GM19328 (cell line): Measurements from ENCODE around the gene POU3F2.

Source experiments
- ATAC-seq: cut with Tn5 transposase; IDR thresholded peaks from one replicate; pipeline ENCODE4 v1.9.1; 2021; ENCODE audit warnings: mild to moderate bottlenecking, moderate library complexity; ENCODE audit not compliant: unreplicated experiment

POU3F2 gene

DNA sequence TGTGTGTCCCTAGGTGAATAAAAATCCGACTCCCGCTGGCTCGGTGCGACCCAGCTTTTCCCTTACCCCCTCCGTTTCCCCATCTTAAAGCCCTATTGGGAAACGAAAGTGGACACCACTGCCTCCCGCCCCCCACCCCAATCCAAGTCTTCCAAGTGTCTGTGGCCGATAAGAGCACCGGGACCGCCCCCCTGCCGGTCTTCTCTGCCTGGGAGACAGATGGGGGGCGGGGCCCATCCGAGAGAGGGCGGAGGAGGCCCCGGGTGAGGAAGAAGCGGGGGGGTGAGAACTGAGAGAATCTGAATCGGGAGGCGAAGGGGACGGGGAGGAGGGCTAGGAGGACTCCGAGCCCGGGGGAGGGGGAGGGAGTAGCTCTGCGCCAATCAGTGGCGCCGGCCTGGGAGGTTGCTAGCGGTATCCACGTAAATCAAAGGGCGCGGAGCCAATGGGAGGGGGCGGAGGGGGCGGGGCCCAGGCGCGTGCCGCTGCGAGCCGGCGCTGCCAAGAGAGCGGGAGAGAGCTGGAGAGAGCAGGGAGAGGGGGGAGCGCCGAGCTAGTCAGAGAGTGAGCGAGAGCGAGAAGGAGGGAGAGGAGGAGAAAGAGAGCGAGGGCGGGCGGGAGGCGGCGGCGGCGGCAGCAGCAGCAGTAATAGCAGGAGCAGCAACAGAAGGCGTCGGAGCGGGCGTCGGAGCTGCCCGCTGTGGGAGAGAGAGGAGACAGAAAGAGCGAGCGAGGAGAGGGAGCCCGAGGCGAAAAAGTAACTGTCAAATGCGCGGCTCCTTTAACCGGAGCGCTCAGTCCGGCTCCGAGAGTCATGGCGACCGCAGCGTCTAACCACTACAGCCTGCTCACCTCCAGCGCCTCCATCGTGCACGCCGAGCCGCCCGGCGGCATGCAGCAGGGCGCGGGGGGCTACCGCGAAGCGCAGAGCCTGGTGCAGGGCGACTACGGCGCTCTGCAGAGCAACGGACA is at the start of gene POU3F2:
POU3F2 (plus strand) TSS at position 515 of the 972 bp plus-strand sequence; CDS start at position 815, 300 bp downstream.
- peak; percentile 63 for ATAC-seq

DNA sequence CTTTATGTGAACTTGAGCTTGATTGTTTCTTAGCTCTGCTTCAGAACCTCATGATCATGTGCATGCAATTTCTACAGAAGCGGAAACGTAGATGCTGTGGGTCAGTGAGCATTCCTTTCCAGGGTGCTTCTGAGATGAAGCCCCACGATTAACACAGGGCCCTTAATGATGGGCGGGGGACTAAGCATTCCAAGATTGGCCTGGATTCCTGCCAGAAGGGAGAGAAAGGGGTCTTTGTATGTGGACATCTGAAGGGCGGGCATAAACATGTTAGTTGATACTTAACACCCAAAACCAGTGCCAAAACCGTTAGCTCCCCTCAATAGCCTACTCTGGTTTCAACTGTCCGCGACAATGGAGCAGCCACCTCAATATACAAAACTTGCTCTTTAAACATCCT is 46.9 kb upstream of the POU3F2 start:
- no peak for ATAC-seq

- no peak for ATAC-seq
Observed at GRCh38 chr6:98787961-98788360, 46.4 kb upstream of the POU3F2 start.

- ATAC-seq, result no peak
Observed at GRCh38 chr6:98794307-98794842, 40.0 kb upstream of the POU3F2 start.

DNA sequence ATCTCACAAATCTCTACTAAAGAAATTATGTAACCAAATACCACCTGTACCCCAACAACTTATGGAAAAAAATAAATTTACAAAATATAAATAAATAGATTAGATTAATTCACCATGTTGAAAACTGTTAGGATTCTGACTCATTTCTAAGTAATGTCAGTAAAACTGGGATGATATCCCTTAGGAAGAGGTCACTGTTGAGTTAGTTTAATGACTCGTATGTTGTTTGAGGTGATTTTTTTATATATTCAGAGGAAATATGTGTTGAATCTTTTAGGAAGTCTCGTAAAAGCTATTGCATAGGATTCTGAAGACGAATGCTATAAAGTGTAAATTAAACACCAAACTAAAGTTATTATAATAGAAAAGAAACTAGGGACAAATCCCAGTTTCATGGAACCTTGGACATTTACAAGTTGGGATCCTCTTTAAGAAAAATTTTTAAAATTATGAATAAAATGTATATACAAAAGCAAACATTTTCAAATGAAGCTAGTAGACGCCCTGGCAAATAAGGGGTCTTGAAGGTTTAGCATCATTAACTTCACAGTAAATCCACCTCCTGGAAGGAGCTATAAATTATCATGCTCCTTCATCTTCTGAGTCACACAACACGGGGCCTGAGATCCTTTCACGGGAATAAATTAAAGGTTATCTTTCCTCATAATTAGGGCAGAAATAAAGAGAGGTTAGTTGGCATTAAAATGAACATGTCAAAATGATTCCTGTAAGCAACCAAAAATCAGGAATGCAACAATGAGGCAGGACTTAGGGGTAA is 37.0 kb upstream of the POU3F2 start:
- no peak for ATAC-seq

GRCh38 chr6:98800866-98801265 is 33.5 kb upstream of the POU3F2 start:
- ATAC-seq, result no peak

GRCh38 chr6:98808541-98809210 is 25.7 kb upstream of the POU3F2 start:
- no peak for ATAC-seq

DNA sequence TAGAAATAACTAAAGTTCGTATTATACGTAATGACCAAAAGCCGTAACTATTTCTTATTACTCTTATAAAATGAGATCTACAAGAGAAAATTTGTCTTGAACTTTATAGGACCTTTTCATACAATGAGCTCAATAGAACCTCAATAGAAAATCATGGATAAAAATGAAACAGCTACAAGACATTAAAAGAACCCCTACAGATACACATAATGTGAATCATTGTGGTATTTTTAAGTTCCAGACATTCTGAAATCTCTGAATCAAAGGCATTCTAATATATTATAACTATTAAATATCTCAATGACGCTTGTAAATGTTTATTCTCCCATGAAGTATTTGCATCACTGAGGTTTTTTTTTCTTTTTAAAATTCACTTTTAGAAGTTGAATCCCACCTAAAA is 22.2 kb upstream of the POU3F2 start:
- ATAC-seq, result no peak

DNA sequence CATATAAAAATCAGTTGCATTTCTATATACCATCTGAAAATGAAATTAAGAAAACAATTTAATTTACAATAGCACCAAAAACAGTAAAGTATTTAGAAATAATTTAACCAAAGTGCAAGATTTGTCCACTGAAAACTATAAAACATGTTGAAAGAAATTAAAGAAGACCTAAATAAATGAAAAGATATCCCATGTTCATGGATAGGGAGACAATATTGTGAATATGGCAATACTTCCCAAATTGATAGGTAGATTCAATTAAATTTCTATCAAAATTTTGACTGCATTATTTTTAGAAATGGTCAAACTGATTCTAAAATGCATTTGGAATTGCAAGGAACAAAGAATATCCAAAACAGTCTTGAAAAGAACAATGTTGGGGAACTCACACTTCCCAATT is 17.6 kb upstream of the POU3F2 start:
- no peak for ATAC-seq

- ATAC-seq, result no peak
Observed at GRCh38 chr6:98821756-98822405, 12.5 kb upstream of the POU3F2 start.

DNA sequence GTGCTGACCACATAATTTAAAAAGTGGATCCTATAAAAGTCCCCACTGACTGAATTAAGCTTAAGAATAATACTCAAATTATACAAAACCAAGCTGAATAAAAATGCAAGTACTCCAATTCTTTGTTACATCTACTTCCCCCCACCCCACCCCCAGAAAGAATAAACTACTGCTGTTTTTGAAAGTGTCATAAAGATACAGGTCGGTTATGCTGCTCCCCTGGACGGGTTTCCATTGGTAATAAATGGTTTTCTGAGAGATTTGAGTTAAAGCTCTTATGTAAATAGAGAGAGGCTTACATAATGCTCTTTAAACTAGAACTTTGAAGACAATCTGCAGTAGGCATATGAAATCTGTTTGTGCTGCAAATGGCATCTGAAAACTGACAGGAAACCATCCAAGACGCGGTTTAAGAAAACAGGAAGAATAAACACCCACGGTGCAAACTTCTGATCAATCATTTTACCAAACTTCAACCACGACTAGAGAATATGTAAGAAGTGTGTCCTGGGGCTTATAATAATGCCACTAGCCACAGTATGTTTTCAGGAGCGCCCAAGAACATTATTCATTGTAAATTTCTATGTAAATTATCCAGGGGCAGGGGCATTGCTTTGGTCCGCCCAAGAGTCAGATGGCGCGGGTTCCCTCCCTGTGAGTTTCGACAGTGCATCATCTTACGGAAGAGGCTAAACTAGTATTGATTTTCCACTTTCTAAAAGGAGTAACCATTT is 10.8 kb upstream of the POU3F2 start:
- no peak for ATAC-seq

- no peak for ATAC-seq
Observed at GRCh38 chr6:98824162-98824901, 10.0 kb upstream of the POU3F2 start.

DNA sequence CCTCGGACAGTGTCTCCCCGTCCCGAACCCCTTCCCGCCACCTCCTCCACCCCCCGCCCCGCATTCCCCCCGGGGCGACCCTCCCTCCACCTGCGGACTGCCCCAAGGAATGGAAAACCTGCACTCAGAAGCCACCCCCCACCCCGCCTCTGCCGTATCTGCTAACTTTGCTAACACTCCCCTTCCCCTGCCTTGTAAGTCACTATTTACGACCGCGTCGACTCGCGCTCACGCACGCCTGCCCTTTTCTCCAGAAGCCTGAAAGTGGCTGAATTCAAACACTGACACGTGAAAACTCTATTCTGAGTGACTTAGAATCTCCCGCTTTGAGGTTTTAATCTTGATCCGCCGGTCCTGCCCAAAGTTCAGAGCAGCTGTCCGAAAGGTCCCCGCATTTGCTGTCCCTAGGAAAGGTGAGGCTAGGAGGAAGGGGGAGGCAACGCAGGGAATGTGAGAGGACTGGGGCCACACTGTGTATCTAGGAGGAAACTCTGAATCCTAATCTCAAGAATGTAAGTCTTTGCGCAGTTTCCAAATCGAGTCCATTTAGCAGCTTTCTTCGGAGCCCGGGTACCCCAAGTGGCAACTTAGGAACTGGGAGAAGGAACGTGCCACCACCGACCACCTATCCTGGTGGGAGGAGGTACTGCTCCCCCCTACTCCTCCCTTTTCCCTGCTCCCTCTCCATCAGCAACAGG is 9.3 kb upstream of the POU3F2 start:
- no peak for ATAC-seq

- no peak for ATAC-seq
Observed at GRCh38 chr6:98825600-98826230, 8.7 kb upstream of the POU3F2 start.

DNA sequence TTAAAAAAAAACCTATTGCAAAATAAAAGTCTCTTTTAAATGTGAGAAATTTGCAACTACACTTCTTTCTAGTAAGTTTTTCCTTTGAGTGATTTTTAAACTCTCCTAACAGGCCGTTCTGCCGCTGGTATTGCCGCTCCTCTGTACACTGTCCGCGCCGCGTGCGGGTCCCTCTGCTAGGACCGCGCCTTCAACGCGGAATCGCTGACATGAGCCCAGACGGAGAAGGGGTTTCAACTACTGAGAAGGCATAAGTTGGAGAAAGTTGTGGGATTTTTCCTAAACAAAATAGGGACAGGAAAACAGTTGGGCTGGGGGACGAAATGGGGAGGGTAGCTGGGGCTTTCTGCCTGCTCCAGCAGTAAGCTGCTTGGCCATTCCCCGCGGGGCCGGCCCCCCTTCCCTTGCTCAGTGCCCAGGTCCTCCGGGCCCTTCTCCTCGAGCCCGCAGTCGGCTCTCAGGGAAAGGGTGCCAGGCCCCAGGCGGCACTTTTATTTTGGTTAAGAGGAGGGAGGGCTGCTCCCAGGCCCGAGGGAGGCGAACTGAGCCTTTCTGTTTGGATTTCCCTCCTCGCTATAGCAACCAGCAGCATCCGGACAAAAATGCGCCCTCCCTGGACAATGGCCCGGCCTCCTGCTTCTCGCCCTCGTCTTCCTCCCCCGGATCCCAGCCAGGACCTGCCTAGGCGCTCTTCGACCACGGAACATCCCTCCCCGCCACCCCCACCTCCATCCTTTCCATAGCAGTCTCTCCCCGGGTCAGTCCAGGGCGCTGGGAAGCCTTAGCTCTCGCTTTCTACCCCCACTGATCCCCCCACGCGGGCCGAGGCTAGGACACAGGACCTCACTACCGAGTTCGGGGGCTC is 6.8 kb upstream of the POU3F2 start:
- ATAC-seq, result no peak

GRCh38 chr6:98828211-98828788 is 6.1 kb upstream of the POU3F2 start:
- ATAC-seq, result no peak

- no peak for ATAC-seq
Observed at GRCh38 chr6:98828941-98829411, 5.4 kb upstream of the POU3F2 start.
